Right lobe of liver (tissue), 6 donors: ENCODE results near the gene ABLIM3. TPM values are rescaled to one million over a fixed set of nuclear protein-coding genes. Genes with fewer than 3 reads are reported as not detected.
"Not testable (repeated sequence)": the region's sequence is repeated elsewhere in the genome, so short reads cannot be mapped to it uniquely, and the experiment has no call there.

ENCODE experiments used
- ATAC-seq, 4 donors: fragments of 200-7000 bp; cut with Tn5 transposase; one replicate each; pipeline ENCODE4 v1.9.1; 2020; ENCODE audit warnings: mild to moderate bottlenecking in 4 of 4, moderate library complexity in 4 of 4
- DNase-seq, 3 donors: peaks; one replicate each; pipeline ENCODE4 v3.0.0-alpha.2; 2020
- H3K27ac ChIP-seq, 3 donors: fragments of 200-600 bp; one replicate each; pipeline ENCODE4 v1.8.0; 2022
- H3K27me3 ChIP-seq, 2 donors: fragments of 200-600 bp; one replicate each; pipeline ENCODE4 v1.8.0; 2022
- H3K36me3 ChIP-seq, 4 donors: fragments of 200-600 bp; sonication (generic) in 1 of 4; one replicate each; pipeline versions ENCODE4 v1.5.1 to v1.8.0; 2017 to 2022; ENCODE audit warnings: control low read depth in 1 of 4
- H3K4me1 ChIP-seq, 4 donors: fragments of 200-600 bp; sonication (generic) in 1 of 4; one replicate each; pipeline versions ENCODE4 v1.5.1 to v1.8.0; 2017 to 2022; ENCODE audit warnings: control low read depth in 1 of 4
- H3K4me3 ChIP-seq, 3 donors: fragments of 200-600 bp; one replicate each; pipeline ENCODE4 v1.8.0; 2022
- H3K9me3 ChIP-seq, 4 donors: fragments of 200-600 bp; sonication (generic) in 1 of 4; one replicate each; pipeline versions ENCODE4 v1.5.1 to v1.8.0; 2017 to 2022; ENCODE audit warnings: control low read depth in 1 of 4
- CTCF ChIP-seq, 4 donors: fragments of 200-600 bp in 3 of 4; fragments of 450-650 bp in 1 of 4; IDR thresholded peaks; one replicate each; pipeline versions ENCODE4 v1.5.1 to v1.8.0; 2016 to 2022; ENCODE audit warnings: antibody characterized with exemption in 4 of 4, mild to moderate bottlenecking in 2 of 4
- POLR2A ChIP-seq: fragments of 450-650 bp; IDR thresholded peaks from one replicate; pipeline ENCODE4 v1.6.1; 2017; ENCODE audit warnings: antibody characterized with exemption, mild to moderate bottlenecking
- WGBS: methylation state at CpG from one replicate; pipeline ENCODE4 v1.1.6; 2018; ENCODE audit warnings: low coverage, low lambda C conversion rate; ENCODE audit not compliant: insufficient coverage; ENCODE audit errors: missing lambda C conversion rate; 5-methylcytosine and 5-hydroxymethylcytosine counted together
- intact Hi-C, 2 donors: fragments of 100-400 bp; cut with DNase I; formaldehyde crosslinking; loops; one replicate each; pipeline versions ENCODE4 v1.11.2 to v1.14.1; 2022
- total RNA-seq, 6 experiments: library from RNA; depleted of rRNA in 2 of 6; stranded (reverse); fragments of >200 nt in 2 of 6; fragmentation: NEBNext Ultra II Directional in 3 of 6; extraction: Animal tissue kit (Norgen Biotek cat#: 25700) in 3 of 6; gene quantifications; one replicate each; pipeline versions ENCODE4 v1.1.0 to v1.2.4, GENCODE V29; 2016 to 2023
- donor health status: DM: no; HTN: yes; CAD: no.
- donor health status: DM: no; HTN: no; CAD: no.
- donor health status: DM: no; HTN: no; CAD: no.
- donor health status: DM: no; HTN: yes; CAD: no.
- donor health status: DM: no; HTN: yes; CAD: no.

Gene ABLIM3
- total RNA-seq, 6 experiments from 2014 or later: 85.8 to 180 (median 125) TPM

- intact Hi-C loops: no loop called here
- TF ChIP-seq CTCF (IDR thresholded peaks at IDR 0.05) (no peak), POLR2A (no peak)
- H3K36me3 ChIP-seq: peaks cover 0 to 34% (median 15%) of the 10 kb centered on the region in 4 donors
- H3K27me3 ChIP-seq: no peaks in the 10 kb centered on the region
- DNase-seq: no peak
- no peak overlapping the region for H3K27ac ChIP-seq
- no peak for ATAC-seq
- 77% methylated on average over 3 of the region's 3 CpGs for WGBS
- no peak overlapping the region for H3K4me3 ChIP-seq
- H3K9me3 ChIP-seq: no peaks in the 10 kb centered on the region
- no peaks in the 10 kb centered on the region for H3K4me1 ChIP-seq
Measured at GRCh38 chr5:149185067-149185466, 43.8 kb downstream of the ABLIM3 start.

DNA sequence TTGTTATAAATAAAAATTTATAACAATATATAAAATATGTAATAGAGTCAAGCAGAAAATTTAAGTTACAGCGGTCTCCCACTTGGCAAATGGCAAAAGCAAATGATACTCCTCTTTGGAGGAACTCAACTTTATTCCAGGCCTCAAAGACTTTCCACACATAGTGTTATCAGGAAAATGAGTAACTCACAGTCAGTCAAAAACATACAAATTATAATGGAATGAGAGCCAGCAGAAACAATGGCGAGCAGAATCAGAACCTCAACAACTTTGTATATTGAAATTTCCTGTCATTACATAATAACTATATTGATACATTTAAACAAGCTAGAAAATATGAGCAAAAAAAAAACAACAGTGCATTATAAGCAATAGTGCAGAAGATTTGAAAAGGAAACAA lies 45.2 kb downstream of the ABLIM3 start:
- 55% methylated on average over 2 of the region's 2 CpGs for WGBS
- Histone ChIP-seq H3K4me3 (no peak overlapping the region), H3K4me1 (no peaks in the 10 kb centered on the region), H3K27me3 (no peaks in the 10 kb centered on the region), H3K27ac (no peak overlapping the region), H3K36me3 (peaks cover 0 to 34% (median 15%) of the 10 kb centered on the region in 4 donors), H3K9me3 (no peaks in the 10 kb centered on the region)
- intact Hi-C loops: no loop called here
- ATAC-seq (no peak), DNase-seq (no peak)
- no peak for TF ChIP-seq POLR2A
- no peak for TF ChIP-seq CTCF (IDR thresholded peaks at IDR 0.05)

DNA sequence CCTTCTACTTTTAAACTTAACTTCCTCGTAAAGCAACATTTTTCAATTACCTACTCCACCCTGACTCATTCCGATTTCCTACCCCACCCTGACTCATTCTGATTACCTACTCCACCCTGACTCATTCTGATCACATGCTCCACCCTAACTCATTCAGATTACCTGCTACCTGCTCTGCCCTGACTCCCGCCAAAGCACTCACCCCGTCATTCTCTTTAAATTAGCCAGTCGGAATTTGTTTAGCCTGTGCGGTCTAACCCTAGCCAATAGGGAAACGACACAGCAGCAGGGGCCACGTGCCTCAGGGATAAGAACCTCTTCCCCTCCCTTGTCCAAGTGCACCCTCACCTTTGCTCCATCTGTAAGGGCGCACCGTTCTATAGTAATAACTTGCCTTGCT lies 46.3 kb downstream of the ABLIM3 start:
- peaks cover 0 to 34% (median 15%) of the 10 kb centered on the region in 4 donors for H3K36me3 ChIP-seq
- intact Hi-C loops, H3K4me3 ChIP-seq, H3K4me1 ChIP-seq, ATAC-seq, H3K27ac ChIP-seq, DNase-seq, H3K27me3 ChIP-seq, H3K9me3 ChIP-seq: not testable (repeated sequence)
- WGBS: 87% methylated on average over 10 of the region's 10 CpGs

DNA sequence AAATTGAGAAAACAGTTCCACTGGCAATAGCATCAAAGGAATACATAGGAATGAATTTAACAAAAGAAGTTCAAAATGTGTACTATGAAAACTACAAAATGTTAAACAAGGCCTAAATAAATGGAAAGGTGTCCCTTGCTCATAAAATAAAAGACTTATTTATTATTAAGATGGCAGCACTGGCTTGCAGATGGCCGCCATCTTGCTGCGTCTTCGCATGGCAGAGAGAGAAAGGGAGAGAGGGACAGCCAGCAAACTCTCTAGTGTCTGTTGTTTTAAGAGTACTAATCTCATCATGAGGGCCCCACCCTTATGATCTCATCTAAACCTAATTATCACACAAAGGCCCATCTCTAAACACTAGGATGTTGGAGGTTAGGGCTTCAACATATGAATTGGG lies 47.1 kb downstream of the ABLIM3 start:
- peaks cover 0 to 30% (median 14%) of the 10 kb centered on the region in 4 donors for H3K36me3 ChIP-seq
- TF ChIP-seq CTCF (IDR thresholded peaks at IDR 0.05) (no peak), POLR2A (no peak)
- H3K4me1 ChIP-seq: no peaks in the 10 kb centered on the region
- H3K9me3 ChIP-seq: no peaks in the 10 kb centered on the region
- intact Hi-C loops: no loop called here
- H3K27me3 ChIP-seq: no peaks in the 10 kb centered on the region
- no peak overlapping the region for H3K4me3 ChIP-seq
- DNase-seq: no peak
- 84% methylated on average over 3 of the region's 3 CpGs for WGBS
- no peak for ATAC-seq
- H3K27ac ChIP-seq: no peak overlapping the region

GRCh38 chr5:149195337-149195887 lies 54.1 kb downstream of the ABLIM3 start:
- TF ChIP-seq POLR2A (no peak), CTCF (IDR thresholded peaks at IDR 0.05) (no peak)
- Histone ChIP-seq H3K4me3 (no peak overlapping the region), H3K4me1 (peaks cover 0 to 22% (median 0%) of the 10 kb centered on the region in 4 donors), H3K27me3 (no peaks in the 10 kb centered on the region), H3K27ac (peak overlapping the region in 2 of 3 donors; percentile 56 to 75), H3K36me3 (peaks cover 0 to 34% (median 17%) of the 10 kb centered on the region in 4 donors), H3K9me3 (no peaks in the 10 kb centered on the region)
- WGBS: 36% methylated on average over 8 of the region's 9 CpGs
- DNase-seq (peak in 2 of 3 donors; percentile 70 to 75), ATAC-seq (peak; percentile 78 to 93 (median 78))
- intact Hi-C loops: no loop called here
